Vagina (tissue), 2 donors: ENCODE measurements around the gene CTNNA3.

Source experiments
- POLR2AphosphoS5 ChIP-seq, 2 donors: sonication (generic); formaldehyde crosslinking; IDR thresholded peaks; one replicate each; pipeline ENCODE4 v1.9.0; 2017; ENCODE audit warnings: antibody characterized with exemption in 2 of 2, mild to moderate bottlenecking in 2 of 2, low read depth in 1 of 2; ENCODE audit not compliant: insufficient read depth in 1 of 2
- TF ChIP-seq, protein P1 (sequence below), 3 experiments: fragments of 450-650 bp in 2 of 3; fragments of 200-600 bp in 1 of 3; sonication (generic) in 1 of 3; IDR thresholded peaks; one replicate each; pipeline ENCODE4 v1.5.1; 2017 to 2019; ENCODE audit warnings: antibody characterized with exemption in 3 of 3, mild to moderate bottlenecking in 2 of 3, moderate library complexity in 2 of 3

DNA sequence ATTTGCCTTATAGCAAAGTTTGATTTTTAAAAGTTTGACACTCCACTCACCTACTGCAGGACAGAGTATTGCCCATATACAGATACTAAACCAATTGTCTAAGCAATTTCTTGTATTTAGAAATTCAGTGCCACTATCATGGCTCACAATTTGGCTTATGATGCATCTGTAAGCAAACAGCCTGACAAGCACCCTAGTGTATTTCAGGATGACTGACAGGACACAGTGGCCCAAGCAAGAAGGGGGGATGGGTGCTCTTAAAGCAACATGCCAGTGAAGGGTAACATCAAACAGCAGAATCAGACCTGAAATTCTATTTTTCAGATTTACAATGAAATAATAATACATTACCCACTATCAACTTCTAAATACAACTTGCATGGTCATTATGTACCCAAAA lies 30.5 kb downstream of the CTNNA3 start:
- TF ChIP-seq POLR2AphosphoS5 (IDR thresholded peaks at IDR 0.05; ENCODE audit: insufficient read depth in 1 of 2, low read depth in 1 of 2): no peak
- TF ChIP-seq, protein P1, sequence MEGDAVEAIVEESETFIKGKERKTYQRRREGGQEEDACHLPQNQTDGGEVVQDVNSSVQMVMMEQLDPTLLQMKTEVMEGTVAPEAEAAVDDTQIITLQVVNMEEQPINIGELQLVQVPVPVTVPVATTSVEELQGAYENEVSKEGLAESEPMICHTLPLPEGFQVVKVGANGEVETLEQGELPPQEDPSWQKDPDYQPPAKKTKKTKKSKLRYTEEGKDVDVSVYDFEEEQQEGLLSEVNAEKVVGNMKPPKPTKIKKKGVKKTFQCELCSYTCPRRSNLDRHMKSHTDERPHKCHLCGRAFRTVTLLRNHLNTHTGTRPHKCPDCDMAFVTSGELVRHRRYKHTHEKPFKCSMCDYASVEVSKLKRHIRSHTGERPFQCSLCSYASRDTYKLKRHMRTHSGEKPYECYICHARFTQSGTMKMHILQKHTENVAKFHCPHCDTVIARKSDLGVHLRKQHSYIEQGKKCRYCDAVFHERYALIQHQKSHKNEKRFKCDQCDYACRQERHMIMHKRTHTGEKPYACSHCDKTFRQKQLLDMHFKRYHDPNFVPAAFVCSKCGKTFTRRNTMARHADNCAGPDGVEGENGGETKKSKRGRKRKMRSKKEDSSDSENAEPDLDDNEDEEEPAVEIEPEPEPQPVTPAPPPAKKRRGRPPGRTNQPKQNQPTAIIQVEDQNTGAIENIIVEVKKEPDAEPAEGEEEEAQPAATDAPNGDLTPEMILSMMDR (IDR thresholded peaks at IDR 0.05): no peak
